HEK293T (cell line): ENCODE measurements around the gene CRBN.

Experiments used
- ARNT ChIP-seq: fragments of 450-650 bp; IDR thresholded peaks from 2 replicates; pipeline ENCODE4 v1.6.1; 2017; ENCODE audit warnings: mild to moderate bottlenecking
- BHLHE40 ChIP-seq: fragments of 450-650 bp; IDR thresholded peaks from 2 replicates; pipeline ENCODE4 v1.6.1; 2016; ENCODE audit warnings: mild to moderate bottlenecking, moderate library complexity, borderline replicate concordance
- ELF4 ChIP-seq: fragments of 450-650 bp; IDR thresholded peaks from 2 replicates; pipeline ENCODE4 v1.6.1; 2017; ENCODE audit warnings: antibody characterized with exemption
- FOXM1 ChIP-seq: fragments of 450-650 bp; IDR thresholded peaks from 2 replicates; pipeline ENCODE4 v1.6.1; 2017; ENCODE audit warnings: mild to moderate bottlenecking, borderline replicate concordance
- LEF1 ChIP-seq: fragments of 450-650 bp; IDR thresholded peaks from 2 replicates; pipeline ENCODE4 v1.6.1; 2017; ENCODE audit warnings: mild to moderate bottlenecking, borderline replicate concordance
- SP1 ChIP-seq: fragments of 450-650 bp; IDR thresholded peaks from 2 replicates; pipeline ENCODE4 v1.6.1; 2017
- SUZ12 ChIP-seq: fragments of 450-650 bp; IDR thresholded peaks from 2 replicates; pipeline ENCODE4 v1.6.1; 2016; ENCODE audit warnings: mild to moderate bottlenecking
- TARDBP ChIP-seq: fragments of 450-650 bp; IDR thresholded peaks from 2 replicates; pipeline ENCODE4 v1.6.1; 2016
- ZNF384 ChIP-seq: fragments of 450-650 bp; IDR thresholded peaks from 2 replicates; pipeline ENCODE4 v1.6.1; 2016
- TF ChIP-seq, protein P1 (sequence below): fragments of 450-650 bp; IDR thresholded peaks from 2 replicates; pipeline ENCODE4 v1.6.1; 2016

DNA sequence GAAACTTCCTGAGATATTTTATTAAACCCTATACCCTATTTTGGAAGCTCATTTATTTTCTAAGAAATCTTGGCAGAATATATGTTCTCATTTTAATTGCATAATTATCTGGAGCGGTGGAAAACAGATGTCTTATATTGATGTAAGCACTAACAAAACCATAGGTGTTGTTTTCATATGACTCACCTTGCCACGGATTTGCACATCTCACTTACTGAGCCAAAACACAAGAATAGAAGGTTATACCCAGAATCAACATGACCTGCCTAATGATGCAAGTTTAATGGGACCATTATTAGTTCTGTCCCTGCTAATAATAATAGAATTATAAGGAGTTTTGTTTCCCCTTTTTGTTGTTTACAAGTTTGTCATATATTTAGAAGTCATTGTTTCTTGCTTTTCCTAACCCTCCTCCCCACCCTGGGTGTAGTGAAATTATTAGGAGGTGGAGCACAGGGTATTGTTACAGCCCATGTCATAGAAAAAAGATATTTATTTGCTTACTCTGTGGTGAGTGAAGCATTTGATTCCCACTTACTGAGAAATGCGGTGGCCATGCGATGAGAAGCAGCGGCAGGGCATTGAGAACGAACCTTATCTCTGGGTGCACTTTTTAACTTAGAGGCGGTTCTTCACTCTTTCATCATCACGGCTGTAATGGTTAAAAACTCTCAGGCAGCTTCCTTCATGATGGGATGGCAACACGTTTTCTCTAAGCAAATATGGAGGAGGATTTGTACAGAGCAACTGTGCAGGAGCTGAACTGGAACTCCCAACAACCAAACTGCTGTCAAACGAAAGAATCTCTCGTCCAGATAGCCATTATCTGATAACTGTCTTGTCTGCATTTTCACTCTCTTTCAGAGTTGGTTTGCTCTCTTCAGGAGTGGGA, 69.8 kb downstream of the CRBN start:
- no peak for TF ChIP-seq BHLHE40
- no peak for TF ChIP-seq TARDBP
- no peak for TF ChIP-seq SUZ12
- TF ChIP-seq ELF4: no peak
- TF ChIP-seq, protein P1, sequence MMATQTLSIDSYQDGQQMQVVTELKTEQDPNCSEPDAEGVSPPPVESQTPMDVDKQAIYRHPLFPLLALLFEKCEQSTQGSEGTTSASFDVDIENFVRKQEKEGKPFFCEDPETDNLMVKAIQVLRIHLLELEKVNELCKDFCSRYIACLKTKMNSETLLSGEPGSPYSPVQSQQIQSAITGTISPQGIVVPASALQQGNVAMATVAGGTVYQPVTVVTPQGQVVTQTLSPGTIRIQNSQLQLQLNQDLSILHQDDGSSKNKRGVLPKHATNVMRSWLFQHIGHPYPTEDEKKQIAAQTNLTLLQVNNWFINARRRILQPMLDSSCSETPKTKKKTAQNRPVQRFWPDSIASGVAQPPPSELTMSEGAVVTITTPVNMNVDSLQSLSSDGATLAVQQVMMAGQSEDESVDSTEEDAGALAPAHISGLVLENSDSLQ: no peak
- no peak for TF ChIP-seq SP1
- no peak for TF ChIP-seq ZNF384
- no peak for TF ChIP-seq FOXM1
- TF ChIP-seq ARNT: no peak
- TF ChIP-seq LEF1: no peak
